GM10248 (cell line): ENCODE results near the gene TREM1.
A peak's percentile ranks its signal among the peaks of the same experiment; 100 is the strongest.

Source experiments
- CTCF ChIA-PET: fragments of 300-600 bp; sonication (Branson Sonifier 250); formaldehyde crosslinking; extraction: SDS; loops from one replicate; lab custom pipeline; 2021; ENCODE audit warnings: antibody characterized with exemption; lab: Yijun Ruan, JAX
- POLR2A ChIA-PET: fragments of 350-650 bp; sonication (Branson Sonifier 250); formaldehyde crosslinking; extraction: SDS; loops from one replicate; lab custom pipeline; 2020; ENCODE audit warnings: antibody characterized with exemption; lab: Yijun Ruan, JAX
- DNase-seq: peaks from one replicate; pipeline ENCODE4 v3.0.0; 2012; ENCODE audit errors: extremely low spot score
- TF ChIP-seq, protein P1 (sequence below): IDR thresholded peaks from 2 replicates; pipeline ENCODE4 v1.5.1; 2012; ENCODE audit warnings: mild to moderate bottlenecking, low read depth; ENCODE audit errors: extremely low read depth, missing control alignments, control extremely low read depth

Gene TREM1

GRCh38 chr6:41318654-41319565, 32.4 kb upstream of the TREM1 start:
- TF ChIP-seq, protein P1, sequence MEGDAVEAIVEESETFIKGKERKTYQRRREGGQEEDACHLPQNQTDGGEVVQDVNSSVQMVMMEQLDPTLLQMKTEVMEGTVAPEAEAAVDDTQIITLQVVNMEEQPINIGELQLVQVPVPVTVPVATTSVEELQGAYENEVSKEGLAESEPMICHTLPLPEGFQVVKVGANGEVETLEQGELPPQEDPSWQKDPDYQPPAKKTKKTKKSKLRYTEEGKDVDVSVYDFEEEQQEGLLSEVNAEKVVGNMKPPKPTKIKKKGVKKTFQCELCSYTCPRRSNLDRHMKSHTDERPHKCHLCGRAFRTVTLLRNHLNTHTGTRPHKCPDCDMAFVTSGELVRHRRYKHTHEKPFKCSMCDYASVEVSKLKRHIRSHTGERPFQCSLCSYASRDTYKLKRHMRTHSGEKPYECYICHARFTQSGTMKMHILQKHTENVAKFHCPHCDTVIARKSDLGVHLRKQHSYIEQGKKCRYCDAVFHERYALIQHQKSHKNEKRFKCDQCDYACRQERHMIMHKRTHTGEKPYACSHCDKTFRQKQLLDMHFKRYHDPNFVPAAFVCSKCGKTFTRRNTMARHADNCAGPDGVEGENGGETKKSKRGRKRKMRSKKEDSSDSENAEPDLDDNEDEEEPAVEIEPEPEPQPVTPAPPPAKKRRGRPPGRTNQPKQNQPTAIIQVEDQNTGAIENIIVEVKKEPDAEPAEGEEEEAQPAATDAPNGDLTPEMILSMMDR, result peak; percentile 100
- ChIA-PET POLR2A (interaction anchor here (1.7 kb wide), 1 partner anchor 14 kb away, joined by 6 read pairs; no protein-coding TSS in a partner anchor), CTCF (interaction anchor here (0.6 to 8.1 kb wide), 36 partner anchors 8 to 306 kb away, joined by 3 to 123 read pairs (median 4); partner anchors contain the start of genes NCR2 and TREML2)
- DNase-seq, result peak; percentile 85

DNA sequence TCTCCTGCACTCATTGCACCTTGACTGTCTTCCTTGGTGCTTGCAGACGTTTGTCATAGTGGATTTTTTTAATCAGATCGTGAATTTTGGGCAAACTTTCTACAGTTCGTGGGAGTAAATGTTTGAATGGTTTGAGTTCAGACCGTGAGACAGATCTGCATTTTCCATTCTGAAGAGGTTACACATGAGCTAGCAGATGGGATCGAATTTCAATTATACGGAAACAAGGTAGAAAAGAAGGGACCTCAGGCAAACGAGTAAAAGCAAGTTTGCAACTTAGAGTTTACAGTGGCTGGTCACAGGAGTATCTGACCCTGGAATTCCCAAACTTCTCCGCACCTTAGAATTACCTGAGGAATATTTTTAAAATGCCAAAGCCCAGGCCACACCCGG, 31.8 kb upstream of the TREM1 start:
- DNase-seq, result no peak
- ChIA-PET CTCF (interaction anchor here (1.0 to 8.1 kb wide), 10 partner anchors 8 to 226 kb away, joined by 3 to 123 read pairs (median 16); partner anchors contain the start of gene NCR2), POLR2A (no interaction called here)
- TF ChIP-seq, protein P1, result no peak

GRCh38 chr6:41315943-41316620, 29.6 kb upstream of the TREM1 start:
- no peak for DNase-seq
- TF ChIP-seq, protein P1, result no peak
- ChIA-PET POLR2A (no interaction called here), CTCF (interaction anchor here (1.1 to 1.6 kb wide), 3 partner anchors 11 to 17 kb away, joined by 3 to 7 read pairs (median 4); no protein-coding TSS in a partner anchor)

DNA sequence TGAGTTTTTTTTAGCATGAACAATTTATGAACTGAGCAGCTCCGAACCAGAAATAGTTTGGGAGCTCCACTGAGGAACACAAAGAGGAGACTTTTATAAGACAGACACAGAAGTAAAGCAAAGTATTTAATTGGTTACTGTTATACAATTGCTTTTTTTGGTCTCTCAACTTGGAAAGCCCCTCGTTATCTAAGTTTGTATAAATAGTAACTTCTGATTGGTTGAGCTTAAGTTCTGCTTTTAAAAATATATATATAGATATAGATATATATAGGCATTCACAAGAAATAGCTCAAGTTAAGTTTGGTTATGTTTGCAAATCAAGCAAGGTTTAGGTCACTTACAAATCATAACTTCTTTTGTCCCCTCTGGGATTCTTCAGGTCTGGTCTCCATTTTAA, 28.7 kb upstream of the TREM1 start:
- no peak for DNase-seq
- TF ChIP-seq, protein P1, result no peak
- POLR2A ChIA-PET, result no interaction called here
- CTCF ChIA-PET, result interaction anchor here (1.0 to 1.6 kb wide), 6 partner anchors 8 to 18 kb away, joined by 3 to 7 read pairs (median 4); no protein-coding TSS in a partner anchor

DNA sequence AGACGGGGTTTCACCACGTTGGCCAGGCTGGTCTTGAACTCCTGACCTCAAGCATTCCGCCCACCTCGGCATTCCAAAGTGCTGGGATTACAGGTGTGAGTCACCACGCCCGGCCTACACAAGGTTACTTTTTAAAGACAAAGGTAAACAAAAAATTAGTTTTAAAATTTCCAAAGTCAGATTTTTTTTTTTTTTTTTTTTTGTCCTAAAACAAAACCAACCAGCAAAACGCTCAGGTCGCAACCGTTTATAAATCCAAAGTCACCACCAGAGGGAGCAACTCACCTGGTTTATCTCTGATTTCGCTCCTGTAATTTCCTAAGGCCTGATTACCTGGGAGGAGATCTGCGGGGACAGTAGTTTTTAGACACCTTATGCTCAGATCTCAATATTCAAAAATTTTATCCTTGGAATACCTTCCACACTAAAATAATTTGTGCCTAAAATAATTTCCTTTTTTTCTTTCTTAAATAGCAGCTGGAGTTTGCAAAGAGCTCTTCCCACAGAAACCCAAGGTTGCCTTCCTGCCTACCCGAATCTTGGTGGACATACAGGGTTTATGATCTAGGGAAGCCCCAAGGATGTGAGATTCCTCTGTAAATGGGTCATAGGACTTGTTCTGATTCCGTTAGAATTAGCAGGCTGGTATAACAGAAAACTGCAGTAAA, 19.8 kb upstream of the TREM1 start:
- peak; percentile 45 for DNase-seq
- CTCF ChIA-PET, result interaction anchor here (0.7 to 5.1 kb wide), 33 partner anchors 9 to 379 kb away, joined by 3 to 74 read pairs (median 4); partner anchors contain the start of genes NCR2 and TREM1
- POLR2A ChIA-PET, result no interaction called here
- TF ChIP-seq, protein P1, result peak; percentile 53
